ENCODE measurements around the gene ELMO1. TPM values are rescaled to one million over a fixed set of nuclear protein-coding genes. Genes with fewer than 3 reads are reported as not detected.

The ELMO1 gene
- total RNA-seq, 1 experiment from 2014 or later, result 8.7 TPM

GRCh38 chr7:37197108-37197507 is 251.6 kb downstream of the ELMO1 start:
- no peaks in the 10 kb centered on the region for H3K27me3 ChIP-seq (ENCODE audit: control insufficient read depth, insufficient read depth, low read length)
- DNase-seq, result no peak
- no peak overlapping the region for H3K4me3 ChIP-seq (ENCODE audit: insufficient read depth, low read depth, low read length)
- H3K36me3 ChIP-seq (replicated peaks; ENCODE audit: control insufficient read depth, insufficient read depth, low read length), result 0 out of 2 replicates have a peak, but pooled peaks cover 2% of the 10 kb centered on the region

GRCh38 chr7:37196676-37197075 is 252.0 kb downstream of the ELMO1 start:
- H3K4me3 ChIP-seq (ENCODE audit: insufficient read depth, low read depth, low read length), result no peak overlapping the region
- no peak for DNase-seq
- no peaks in the 10 kb centered on the region for H3K27me3 ChIP-seq (ENCODE audit: control insufficient read depth, insufficient read depth, low read length)
- 0 out of 2 replicates have a peak, but pooled peaks cover 2% of the 10 kb centered on the region for H3K36me3 ChIP-seq (replicated peaks; ENCODE audit: control insufficient read depth, insufficient read depth, low read length)

GRCh38 chr7:37195388-37195787 is 253.3 kb downstream of the ELMO1 start:
- Histone ChIP-seq H3K27me3 (ENCODE audit: control insufficient read depth, insufficient read depth, low read length) (no peaks in the 10 kb centered on the region), H3K36me3 (replicated peaks; ENCODE audit: control insufficient read depth, insufficient read depth, low read length) (0 out of 2 replicates have a peak, but pooled peaks cover 2% of the 10 kb centered on the region), H3K4me3 (ENCODE audit: insufficient read depth, low read depth, low read length) (no peak overlapping the region)
- no peak for DNase-seq

- H3K27me3 ChIP-seq (ENCODE audit: control insufficient read depth, insufficient read depth, low read length), result no peaks in the 10 kb centered on the region
- no peak for DNase-seq
- H3K4me3 ChIP-seq (ENCODE audit: insufficient read depth, low read depth, low read length), result no peak overlapping the region
- H3K36me3 ChIP-seq (replicated peaks; ENCODE audit: control insufficient read depth, insufficient read depth, low read length), result 0 out of 2 replicates have a peak, but pooled peaks cover 2% of the 10 kb centered on the region
Measured at GRCh38 chr7:37194943-37195342, 253.7 kb downstream of the ELMO1 start.

- H3K4me3 ChIP-seq (ENCODE audit: insufficient read depth, low read depth, low read length), result no peak overlapping the region
- 0 out of 2 replicates have a peak, but pooled peaks cover 2% of the 10 kb centered on the region for H3K36me3 ChIP-seq (replicated peaks; ENCODE audit: control insufficient read depth, insufficient read depth, low read length)
- no peak for DNase-seq
- no peaks in the 10 kb centered on the region for H3K27me3 ChIP-seq (ENCODE audit: control insufficient read depth, insufficient read depth, low read length)
Measured at GRCh38 chr7:37193775-37194135, 254.9 kb downstream of the ELMO1 start.

- DNase-seq, result no peak
- no peaks in the 10 kb centered on the region for H3K27me3 ChIP-seq (ENCODE audit: control insufficient read depth, insufficient read depth, low read length)
- no peak overlapping the region for H3K4me3 ChIP-seq (ENCODE audit: insufficient read depth, low read depth, low read length)
- H3K36me3 ChIP-seq (replicated peaks; ENCODE audit: control insufficient read depth, insufficient read depth, low read length), result 0 out of 2 replicates have a peak, but pooled peaks cover 2% of the 10 kb centered on the region
Measured at GRCh38 chr7:37193087-37193774, 255.4 kb downstream of the ELMO1 start.

GRCh38 chr7:37191797-37192196 is 256.9 kb downstream of the ELMO1 start:
- Histone ChIP-seq H3K36me3 (replicated peaks; ENCODE audit: control insufficient read depth, insufficient read depth, low read length) (0 out of 2 replicates have a peak, but pooled peaks cover 2% of the 10 kb centered on the region), H3K27me3 (ENCODE audit: control insufficient read depth, insufficient read depth, low read length) (no peaks in the 10 kb centered on the region), H3K4me3 (ENCODE audit: insufficient read depth, low read depth, low read length) (no peak overlapping the region)
- DNase-seq, result no peak

GRCh38 chr7:37187179-37187578 is 261.5 kb downstream of the ELMO1 start:
- H3K27me3 ChIP-seq (ENCODE audit: control insufficient read depth, insufficient read depth, low read length), result no peaks in the 10 kb centered on the region
- H3K4me3 ChIP-seq (ENCODE audit: insufficient read depth, low read depth, low read length), result no peak overlapping the region
- no peaks in the 10 kb centered on the region for H3K36me3 ChIP-seq (replicated peaks; ENCODE audit: control insufficient read depth, insufficient read depth, low read length)
- DNase-seq, result no peak

- DNase-seq, result no peak
- no peak overlapping the region for H3K4me3 ChIP-seq (ENCODE audit: insufficient read depth, low read depth, low read length)
- H3K27me3 ChIP-seq (ENCODE audit: control insufficient read depth, insufficient read depth, low read length), result no peaks in the 10 kb centered on the region
- H3K36me3 ChIP-seq (replicated peaks; ENCODE audit: control insufficient read depth, insufficient read depth, low read length), result no peaks in the 10 kb centered on the region
Measured at GRCh38 chr7:37186753-37187152, 261.9 kb downstream of the ELMO1 start.

GRCh38 chr7:37181550-37181932 is 267.1 kb downstream of the ELMO1 start:
- Histone ChIP-seq H3K27me3 (ENCODE audit: control insufficient read depth, insufficient read depth, low read length) (no peaks in the 10 kb centered on the region), H3K4me3 (ENCODE audit: insufficient read depth, low read depth, low read length) (no peak overlapping the region), H3K36me3 (replicated peaks; ENCODE audit: control insufficient read depth, insufficient read depth, low read length) (no peaks in the 10 kb centered on the region)
- DNase-seq, result no peak

- Histone ChIP-seq H3K27me3 (ENCODE audit: control insufficient read depth, insufficient read depth, low read length) (no peaks in the 10 kb centered on the region), H3K4me3 (ENCODE audit: insufficient read depth, low read depth, low read length) (no peak overlapping the region), H3K36me3 (replicated peaks; ENCODE audit: control insufficient read depth, insufficient read depth, low read length) (no peaks in the 10 kb centered on the region)
- DNase-seq, result peak; percentile 18
Measured at GRCh38 chr7:37180828-37181549, 267.7 kb downstream of the ELMO1 start.

GRCh38 chr7:37176079-37176478 is 272.6 kb downstream of the ELMO1 start:
- Histone ChIP-seq H3K4me3 (ENCODE audit: insufficient read depth, low read depth, low read length) (no peak overlapping the region), H3K27me3 (ENCODE audit: control insufficient read depth, insufficient read depth, low read length) (no peaks in the 10 kb centered on the region)
- no peak for DNase-seq

GRCh38 chr7:37174460-37174859 is 274.2 kb downstream of the ELMO1 start:
- no peaks in the 10 kb centered on the region for H3K36me3 ChIP-seq (replicated peaks; ENCODE audit: control insufficient read depth, insufficient read depth, low read length)
- H3K4me3 ChIP-seq (ENCODE audit: insufficient read depth, low read depth, low read length), result no peak overlapping the region
- no peak for DNase-seq
- H3K27me3 ChIP-seq (ENCODE audit: control insufficient read depth, insufficient read depth, low read length), result no peaks in the 10 kb centered on the region

More at GRCh38 chr7:37176079-37176478, 272.6 kb downstream of the ELMO1 start:
- no peaks in the 10 kb centered on the region for H3K36me3 ChIP-seq (replicated peaks; ENCODE audit: control insufficient read depth, insufficient read depth, low read length)

GRCh38 chr7:37173670-37174069 is 275.0 kb downstream of the ELMO1 start:
- Histone ChIP-seq H3K4me3 (ENCODE audit: insufficient read depth, low read depth, low read length) (no peak overlapping the region), H3K36me3 (replicated peaks; ENCODE audit: control insufficient read depth, insufficient read depth, low read length) (no peaks in the 10 kb centered on the region), H3K27me3 (ENCODE audit: control insufficient read depth, insufficient read depth, low read length) (no peaks in the 10 kb centered on the region)
- DNase-seq, result no peak

- Histone ChIP-seq H3K4me3 (ENCODE audit: insufficient read depth, low read depth, low read length) (no peak overlapping the region), H3K36me3 (replicated peaks; ENCODE audit: control insufficient read depth, insufficient read depth, low read length) (no peaks in the 10 kb centered on the region), H3K27me3 (ENCODE audit: control insufficient read depth, insufficient read depth, low read length) (no peaks in the 10 kb centered on the region)
- DNase-seq, result no peak
Measured at GRCh38 chr7:37162106-37162505, 286.6 kb downstream of the ELMO1 start.

Data from H7 (cell line).